Cerebellar nuclear complex (tissue), 1 donor: ENCODE data around the gene DEAF1.
"Not testable (repeated sequence)": the region's sequence is repeated elsewhere in the genome, so short reads cannot be mapped to it uniquely, and the experiment has no call there.

Experiments used
- DNase-seq, 2 experiments: peaks; one replicate each; lab custom pipeline; 2025; lab: John Stamatoyannopoulos, UW

Gene DEAF1

DNA sequence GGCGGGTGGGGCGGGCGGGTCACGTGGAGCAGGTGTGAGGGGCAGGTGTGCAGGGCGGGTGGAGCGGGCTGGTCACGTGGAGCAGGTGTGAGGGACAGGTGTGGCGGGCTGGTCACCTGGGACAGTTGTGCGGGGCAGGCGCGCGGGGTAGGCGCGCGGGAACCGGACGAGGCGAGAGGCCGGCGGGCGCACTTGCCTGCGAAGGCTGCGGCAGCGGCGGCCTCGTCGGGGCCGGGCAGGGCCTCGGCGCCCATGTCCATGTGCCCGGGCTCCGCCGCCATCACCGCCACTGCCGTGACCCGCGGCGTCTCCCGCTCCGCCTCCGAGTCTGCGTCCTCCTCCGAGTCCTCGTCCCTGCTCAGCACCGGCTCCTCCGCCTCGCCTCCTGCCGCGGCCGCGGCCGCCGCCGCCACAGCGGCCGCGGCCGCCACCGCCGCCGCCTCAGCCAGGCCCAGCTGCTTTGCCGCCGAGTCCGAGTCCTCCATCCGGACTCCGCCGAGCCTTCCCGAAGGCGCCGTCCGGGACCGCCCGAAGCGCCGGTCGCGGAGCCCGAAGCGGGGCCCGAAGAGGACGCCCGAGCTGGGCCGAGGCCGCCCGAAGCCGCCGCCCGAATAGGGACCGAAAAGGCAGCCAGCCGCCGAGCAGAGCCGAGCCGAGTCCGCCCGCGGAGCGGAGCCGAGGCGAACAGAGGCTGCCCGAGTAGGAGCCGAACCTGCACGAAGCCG lies at the start of gene DEAF1:
Gene DEAF1, minus strand, starts transcription at position 660 of the 725 bp plus-strand sequence. Its CDS starts 175 bp downstream, at position 485.
- peak in 1 of 2 experiments; percentile 68 for DNase-seq

GRCh38 chr11:742571-743201 lies 47.7 kb upstream of the DEAF1 start:
- no peak for DNase-seq

- DNase-seq = no peak
Observed at GRCh38 chr11:742156-742546, 47.1 kb upstream of the DEAF1 start.

DNA sequence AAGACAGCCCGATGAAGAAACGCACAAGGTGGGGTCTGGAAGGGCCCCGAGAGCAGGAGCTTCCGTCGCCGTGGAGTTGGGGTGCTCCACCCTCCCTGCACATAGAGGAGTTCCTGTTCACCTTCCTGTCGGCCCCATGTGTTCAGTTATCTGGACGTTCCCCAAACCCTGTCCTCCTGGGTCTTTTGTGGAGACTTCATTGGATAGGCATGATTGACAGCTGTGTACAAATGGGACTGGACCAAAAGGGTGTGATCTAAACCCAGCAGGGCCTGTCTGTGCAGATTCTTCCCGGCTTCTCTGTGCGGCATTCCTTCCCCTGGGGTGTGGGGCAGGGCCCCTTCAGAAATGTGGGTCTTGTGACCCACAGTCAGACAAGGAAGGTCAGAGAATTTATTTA lies 42.9 kb upstream of the DEAF1 start:
- not testable (repeated sequence) for DNase-seq

- DNase-seq = no peak
Observed at GRCh38 chr11:737366-737765, 42.3 kb upstream of the DEAF1 start.

DNA sequence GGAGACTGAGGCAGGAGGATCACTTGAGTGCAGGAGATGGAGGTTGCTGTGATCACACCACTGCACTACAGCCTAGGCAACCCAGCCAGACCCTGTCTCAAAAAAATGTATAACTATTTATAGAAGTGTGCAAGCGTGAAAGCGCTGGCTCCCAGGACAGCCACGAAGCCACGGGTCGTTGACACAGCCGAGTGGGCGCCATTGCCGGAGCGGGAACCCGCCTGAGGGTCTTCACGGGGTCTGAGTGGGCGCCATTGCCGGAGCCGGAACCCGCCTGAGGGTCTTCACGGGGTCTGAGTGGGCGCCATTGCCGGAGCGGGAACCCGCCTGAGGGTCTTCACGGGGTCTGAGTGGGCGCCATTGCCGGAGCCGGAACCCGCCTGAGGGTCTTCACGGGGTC lies 39.5 kb upstream of the DEAF1 start:
- DNase-seq = not testable (repeated sequence)

GRCh38 chr11:733072-733471 lies 38.0 kb upstream of the DEAF1 start:
- DNase-seq = no peak

- DNase-seq = no peak
Observed at GRCh38 chr11:729492-730074, 34.6 kb upstream of the DEAF1 start.

DNA sequence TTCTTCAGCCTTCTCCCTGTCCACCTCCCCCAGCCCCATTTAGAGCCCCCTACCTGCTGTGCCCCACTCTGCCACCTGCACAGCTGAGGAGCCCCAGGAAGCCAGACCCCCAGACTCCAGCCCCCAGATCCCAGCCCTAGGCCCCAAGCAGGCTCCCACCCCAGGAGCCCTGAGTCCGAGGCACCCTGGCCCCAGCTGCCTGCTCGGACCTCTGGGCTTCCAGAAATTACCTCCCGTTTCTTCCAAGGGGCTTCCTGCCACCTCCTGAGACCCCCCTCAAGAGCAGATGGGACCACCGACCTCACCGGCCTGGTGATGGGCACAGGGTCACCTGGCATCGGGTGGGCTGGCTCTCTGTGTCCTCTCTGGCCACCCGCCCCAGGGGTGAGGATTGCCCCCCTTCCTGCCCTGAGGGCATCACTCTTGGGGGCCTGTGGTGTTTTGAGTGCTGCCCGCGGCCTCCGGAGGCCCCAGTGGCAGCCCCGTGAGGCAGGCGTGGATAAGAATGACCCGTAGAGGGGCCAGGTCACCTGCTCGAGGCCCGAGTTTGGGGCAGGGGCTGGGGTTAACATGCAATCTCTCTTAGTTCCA lies 34.0 kb upstream of the DEAF1 start:
- no peak for DNase-seq

GRCh38 chr11:727859-728748 lies 33.1 kb upstream of the DEAF1 start:
- DNase-seq = peak; percentile 30 to 52

DNA sequence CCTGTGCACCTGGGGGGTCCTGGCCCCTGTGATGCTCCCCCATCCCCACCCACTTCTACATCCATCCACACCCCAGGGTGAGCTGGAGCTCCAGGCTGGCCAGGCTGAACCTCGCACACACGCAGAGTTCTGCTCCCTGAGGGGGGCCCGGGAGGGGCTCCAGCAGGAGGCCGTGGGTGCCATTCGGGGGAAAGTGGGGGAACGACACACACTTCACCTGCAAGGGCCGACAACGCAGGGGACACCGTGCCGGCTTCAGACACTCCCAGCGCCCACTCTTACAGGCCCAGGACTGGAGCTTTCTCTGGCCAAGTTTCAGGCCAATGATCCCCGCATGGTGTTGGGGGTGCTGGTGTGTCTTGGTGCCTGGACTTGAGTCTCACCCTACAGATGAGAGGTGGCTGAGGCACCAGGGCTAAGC lies 32.3 kb upstream of the DEAF1 start:
- no peak for DNase-seq

- no peak for DNase-seq
Observed at GRCh38 chr11:726278-727220, 31.5 kb upstream of the DEAF1 start.

GRCh38 chr11:725624-726202 lies 30.7 kb upstream of the DEAF1 start:
- no peak for DNase-seq

DNA sequence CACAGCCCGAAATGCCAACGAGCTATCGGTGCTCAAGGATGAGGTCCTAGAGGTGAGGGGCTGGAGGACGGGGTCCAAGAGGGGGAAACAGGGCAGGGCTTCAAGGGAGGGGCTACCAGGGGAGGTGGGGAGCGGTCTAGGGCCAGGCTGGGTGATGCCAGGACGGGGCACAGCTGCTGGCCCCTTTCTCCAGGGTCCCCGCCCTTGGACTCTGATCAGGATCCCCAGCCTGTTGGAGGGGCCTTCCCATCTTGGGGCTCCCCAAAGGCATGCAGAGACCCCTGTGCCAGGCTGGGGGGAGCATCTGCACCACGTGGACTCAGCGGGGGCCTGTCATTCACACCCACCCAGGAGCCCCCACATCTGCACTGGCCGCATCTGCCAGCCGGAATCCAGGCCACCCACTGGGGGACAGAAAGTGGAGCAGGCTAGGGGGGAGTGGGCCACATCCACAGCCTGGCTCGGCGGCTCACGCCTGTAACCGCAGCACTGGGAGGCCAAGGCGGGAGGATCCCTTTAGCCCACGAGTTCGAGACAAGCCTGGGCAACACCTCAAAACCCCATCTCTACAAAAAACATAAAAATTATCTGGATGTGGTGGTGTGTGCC lies 29.9 kb upstream of the DEAF1 start:
- no peak for DNase-seq

DNA sequence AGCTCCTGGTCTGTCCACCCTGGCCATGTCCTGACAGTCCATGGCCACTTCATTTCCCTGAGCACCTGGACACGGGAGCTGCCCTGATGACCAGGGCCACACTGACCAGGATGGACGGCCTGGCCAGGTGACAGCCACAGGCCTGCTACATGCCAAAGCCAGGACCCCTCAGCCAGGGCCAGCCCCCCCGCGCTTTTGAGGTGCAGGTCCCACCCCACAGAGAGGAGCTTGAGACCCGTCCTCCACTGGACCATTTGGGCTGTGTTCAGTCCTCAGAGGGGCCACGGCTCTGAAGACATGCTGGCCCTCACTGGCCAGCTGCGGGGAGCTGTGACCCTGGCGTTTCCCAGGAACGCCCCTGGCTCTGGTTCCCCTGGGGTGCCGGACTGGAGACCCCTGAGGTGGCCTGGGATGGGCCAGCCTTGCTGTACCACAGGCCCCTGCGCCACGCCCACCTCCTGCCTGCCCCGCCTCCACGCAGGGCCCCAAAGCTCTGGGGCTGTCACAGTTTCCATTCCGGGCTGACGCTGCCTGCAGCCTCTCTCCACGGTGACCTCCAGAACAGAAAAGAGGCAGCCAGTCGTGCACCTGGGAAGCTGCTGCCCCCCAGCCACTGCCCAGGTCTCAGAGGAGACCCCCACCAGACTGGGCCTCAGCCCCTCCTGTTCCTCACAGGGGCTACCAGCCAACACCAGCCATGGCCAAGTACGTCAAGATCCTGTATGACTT lies 29.2 kb upstream of the DEAF1 start:
- DNase-seq = no peak

DNA sequence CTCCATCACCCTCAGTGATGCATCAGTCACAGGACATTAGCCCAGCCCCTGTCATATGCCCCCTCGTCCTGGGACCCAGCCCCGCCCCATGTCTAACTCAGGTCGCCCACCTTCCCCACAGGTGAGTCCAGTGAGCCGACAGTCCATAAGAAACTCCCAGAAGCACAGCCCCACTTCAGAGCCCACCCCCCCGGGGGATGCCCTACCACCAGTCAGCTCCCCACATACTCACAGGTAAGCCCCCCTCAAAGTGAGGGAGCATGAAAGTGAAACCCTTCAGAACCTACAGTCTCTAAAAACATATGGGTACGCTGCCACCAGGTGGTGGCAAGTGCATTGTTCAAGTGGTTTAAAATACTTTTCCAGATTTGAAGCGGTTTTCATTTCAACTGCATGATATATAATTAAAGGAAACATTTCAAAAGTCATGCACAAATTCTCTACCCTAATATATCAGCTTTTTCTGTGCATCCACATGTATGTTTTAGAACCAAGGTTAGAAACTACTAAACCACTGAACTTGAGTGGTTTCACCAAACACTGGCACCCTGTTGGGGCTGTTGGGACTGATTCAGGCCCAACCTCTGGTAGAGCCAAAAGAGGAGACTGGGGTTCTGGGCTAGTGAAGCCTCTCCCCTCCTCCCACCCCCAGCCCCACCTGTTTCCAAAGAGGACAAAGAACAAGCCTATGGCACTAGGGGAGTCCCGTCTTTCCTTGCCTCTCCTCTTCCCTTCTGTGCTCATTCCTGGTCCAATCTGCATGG lies 28.3 kb upstream of the DEAF1 start:
- DNase-seq = no peak

GRCh38 chr11:722346-722811 lies 27.4 kb upstream of the DEAF1 start:
- no peak for DNase-seq

DNA sequence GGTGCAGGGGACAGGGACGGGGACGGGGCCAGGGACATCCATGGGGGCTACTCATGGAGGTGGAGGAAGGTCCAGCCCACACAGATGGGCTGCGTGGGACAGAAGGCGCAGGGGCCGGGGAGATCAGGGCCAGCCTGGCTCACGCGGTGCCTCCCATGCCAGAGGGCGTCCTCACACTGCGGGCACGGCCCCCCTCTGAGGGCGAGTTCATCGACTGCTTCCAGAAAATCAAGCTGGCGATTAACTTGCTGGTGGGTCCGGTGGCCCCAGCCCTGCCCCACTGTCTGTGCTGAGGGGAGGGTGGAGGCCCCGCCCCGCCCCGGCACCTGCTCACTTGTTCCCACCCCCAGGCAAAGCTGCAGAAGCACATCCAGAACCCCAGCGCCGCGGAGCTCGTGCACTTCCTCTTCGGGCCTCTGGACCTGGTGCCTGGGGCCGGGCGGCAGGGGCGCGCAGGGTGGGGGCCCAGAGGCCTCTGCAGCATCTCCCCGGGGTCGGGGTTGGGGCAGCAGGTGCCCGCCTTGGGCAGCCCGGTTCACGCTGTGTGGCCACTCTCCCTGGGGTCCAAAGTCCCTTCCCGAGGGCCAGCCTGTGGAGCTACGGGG lies 26.8 kb upstream of the DEAF1 start:
- no peak for DNase-seq
